H9 (cell line): Measurements from ENCODE around the gene VDAC1. TPM values are rescaled to one million over a fixed set of nuclear protein-coding genes. Genes with fewer than 3 reads are reported as not detected.

Source experiments
- DNase-seq: peaks from one replicate; pipeline ENCODE4 v3.0.0-alpha.2; 2017
- H2AFZ ChIP-seq: one replicate; pipeline ENCODE4 v1.6.1; 2013; ENCODE audit warnings: mild to moderate bottlenecking, low read length, control low read depth, moderate library complexity
- H2AK5ac ChIP-seq: 2 replicates; pipeline ENCODE4 v1.6.1; 2013; ENCODE audit warnings: low read length, control low read depth, mixed read lengths; ENCODE audit not compliant: insufficient read length
- H2BK120ac ChIP-seq: one replicate; pipeline ENCODE4 v1.6.1; 2013; ENCODE audit warnings: low read depth, mild to moderate bottlenecking, low read length, control low read depth, inconsistent platforms; ENCODE audit not compliant: poor library complexity, severe bottlenecking
- H2BK12ac ChIP-seq: 2 replicates; pipeline ENCODE4 v1.6.1; 2013; ENCODE audit warnings: low read length, control low read depth, mixed read lengths, low read depth; ENCODE audit not compliant: insufficient read length
- H2BK15ac ChIP-seq: 2 replicates; pipeline ENCODE4 v1.6.1; 2013; ENCODE audit warnings: low read depth, low read length, control low read depth
- H2BK20ac ChIP-seq: one replicate; pipeline ENCODE4 v1.6.1; 2013; ENCODE audit warnings: low read depth, mild to moderate bottlenecking, low read length, control low read depth, inconsistent platforms; ENCODE audit not compliant: poor library complexity, severe bottlenecking
- H2BK5ac ChIP-seq: 2 replicates; pipeline ENCODE4 v1.6.1; 2013; ENCODE audit warnings: low read length, control low read depth, mixed read lengths; ENCODE audit not compliant: insufficient read length
- H3K14ac ChIP-seq: 2 replicates; pipeline ENCODE4 v1.6.1; 2013; ENCODE audit warnings: low read length, control low read depth; ENCODE audit not compliant: insufficient read depth
- H3K18ac ChIP-seq: 2 replicates; pipeline ENCODE4 v1.6.1; 2013; ENCODE audit warnings: low read depth, mild to moderate bottlenecking, mixed read lengths, low read length, control low read depth; ENCODE audit not compliant: insufficient read length
- H3K23ac ChIP-seq: 2 replicates; pipeline ENCODE4 v1.6.1; 2013; ENCODE audit warnings: low read length, control low read depth, mixed read lengths, low read depth; ENCODE audit not compliant: insufficient read length
- H3K23me2 ChIP-seq: 2 replicates; pipeline ENCODE4 v1.6.1; 2013; ENCODE audit warnings: low read depth, mild to moderate bottlenecking, mixed read lengths, low read length, control low read depth; ENCODE audit not compliant: insufficient read length, poor library complexity, severe bottlenecking
- H3K27ac ChIP-seq: 2 replicates; pipeline ENCODE4 v1.5.1; 2013; ENCODE audit warnings: low read length, control low read depth, mixed read lengths, low read depth; ENCODE audit not compliant: insufficient read length
- H3K27me3 ChIP-seq: 2 replicates; pipeline ENCODE4 v1.6.1; 2013; ENCODE audit warnings: low read length, control low read depth, inconsistent platforms; ENCODE audit not compliant: insufficient read depth
- H3K4ac ChIP-seq: 2 replicates; pipeline ENCODE4 v1.6.1; 2013; ENCODE audit warnings: low read depth, mild to moderate bottlenecking, control low read depth, inconsistent platforms, low read length, moderate library complexity
- H3K4me1 ChIP-seq: 2 replicates; pipeline ENCODE4 v1.6.1; 2013; ENCODE audit warnings: low read length, control low read depth, inconsistent platforms; ENCODE audit not compliant: insufficient read depth
- H3K4me2 ChIP-seq: 2 replicates; pipeline ENCODE4 v1.6.1; 2013; ENCODE audit warnings: low read length, control low read depth, mixed read lengths; ENCODE audit not compliant: insufficient read length, insufficient read depth
- H3K56ac ChIP-seq: 2 replicates; pipeline ENCODE4 v1.6.1; 2013; ENCODE audit warnings: low read depth, mild to moderate bottlenecking, mixed read lengths, low read length, control low read depth; ENCODE audit not compliant: insufficient read length
- H3K79me1 ChIP-seq: 2 replicates; pipeline ENCODE4 v1.6.1; 2013; ENCODE audit warnings: low read depth, mild to moderate bottlenecking, moderate library complexity, low read length, control low read depth, inconsistent platforms; ENCODE audit not compliant: insufficient read depth, poor library complexity, severe bottlenecking
- H3K79me2 ChIP-seq: 2 replicates; pipeline ENCODE4 v1.6.1; 2013; ENCODE audit warnings: low read length, control low read depth, inconsistent platforms; ENCODE audit not compliant: insufficient read depth
- H3K9ac ChIP-seq: 2 replicates; pipeline ENCODE4 v1.6.1; 2013; ENCODE audit warnings: low read length, control low read depth, mixed read lengths; ENCODE audit not compliant: insufficient read length; ENCODE audit errors: extremely low read depth
- H3K9me3 ChIP-seq: one replicate; pipeline ENCODE4 v1.6.1; 2013; ENCODE audit warnings: low read depth, low read length, inconsistent platforms; ENCODE audit not compliant: control insufficient read depth
- H3T11ph ChIP-seq: one replicate; pipeline ENCODE4 v1.6.1; 2013; ENCODE audit warnings: mild to moderate bottlenecking, low read length, control low read depth, inconsistent platforms
- H4K20me1 ChIP-seq: one replicate; pipeline ENCODE4 v1.6.1; 2013; ENCODE audit not compliant: control insufficient read depth, insufficient read length, insufficient read depth
- H4K5ac ChIP-seq: 2 replicates; pipeline ENCODE4 v1.6.1; 2013; ENCODE audit warnings: low read depth, mild to moderate bottlenecking, mixed read lengths, low read length, control low read depth; ENCODE audit not compliant: insufficient read length
- H4K8ac ChIP-seq: replicated peaks from 2 replicates; pipeline ENCODE4 v1.6.1; 2013; ENCODE audit warnings: low read length, control low read depth, mixed read lengths, low read depth; ENCODE audit not compliant: insufficient read length
- H4K91ac ChIP-seq: 2 replicates; pipeline ENCODE4 v1.6.1; 2013; ENCODE audit warnings: low read depth, mild to moderate bottlenecking, moderate library complexity, mixed read lengths, low read length, control low read depth; ENCODE audit not compliant: insufficient read length
- H3K27ac Mint-ChIP-seq, 3 experiments: 2 replicates in 2 of 3; 3 replicates in 1 of 3; pipeline ENCODE4 v1.8.0; 2020 to 2021; ENCODE audit warnings: mixed read lengths in 3 of 3, mild to moderate bottlenecking in 1 of 3, moderate library complexity in 1 of 3
- H3K27me3 Mint-ChIP-seq: 2 replicates; pipeline ENCODE4 v1.8.0; 2021; ENCODE audit warnings: low read depth, mild to moderate bottlenecking, moderate library complexity, mixed read lengths
- H3K36me3 Mint-ChIP-seq, 3 experiments: 2 replicates in 2 of 3; 3 replicates in 1 of 3; pipeline ENCODE4 v1.8.0; 2020 to 2021; ENCODE audit warnings: low read depth in 3 of 3, mixed read lengths in 3 of 3; ENCODE audit not compliant: insufficient read depth in 1 of 3
- H3K4me1 Mint-ChIP-seq, 2 experiments: 2 replicates each; pipeline ENCODE4 v1.8.0; 2020; ENCODE audit warnings: mixed read lengths in 2 of 2
- H3K4me3 Mint-ChIP-seq, 2 experiments: 2 replicates in 1 of 2; 3 replicates in 1 of 2; pipeline ENCODE4 v1.8.0; 2020 to 2021; ENCODE audit warnings: mild to moderate bottlenecking in 2 of 2, mixed read lengths in 2 of 2, moderate library complexity in 1 of 2
- H3K9me3 Mint-ChIP-seq, 2 experiments: 2 replicates in 1 of 2; 3 replicates in 1 of 2; pipeline ENCODE4 v1.8.0; 2020; ENCODE audit warnings: mild to moderate bottlenecking in 2 of 2, mixed read lengths in 2 of 2, moderate library complexity in 1 of 2
- CTCF ChIP-seq: fragments of 200-600 bp; sonication (generic); conservative IDR thresholded peaks from 3 replicates; pipeline ENCODE4 v1.8.0; 2021; ENCODE audit warnings: antibody characterized with exemption, mild to moderate bottlenecking
- WGBS: extraction: QIAGEN DNeasy Blood & Tissue Kit; methylation state at CpG from one replicate; pipeline ENCODE4 v1.1.7; 2013; ENCODE audit warnings: missing lambda C conversion rate, low lambda C conversion rate, mixed read lengths; ENCODE audit not compliant: insufficient read length; ENCODE audit errors: extremely low coverage; 5-methylcytosine and 5-hydroxymethylcytosine counted together
- total RNA-seq: library from RNA; stranded (reverse); gene quantifications from 2 replicates; pipeline ENCODE4 v1.2.1, GENCODE V29; 2021

VDAC1 gene
- total RNA-seq, 1 experiment from 2014 or later: 208 TPM

- H3K56ac ChIP-seq: no peak overlapping the region
Observed at GRCh38 chr5:133966090-133966489, 38.7 kb downstream of the VDAC1 start.

More at GRCh38 chr5:133966090-133966489, 38.7 kb downstream of the VDAC1 start:
- no peaks in the 10 kb centered on the region for H3K9me3 Mint-ChIP-seq
- Histone ChIP-seq H3K23ac (no peak overlapping the region), H4K5ac (no peak overlapping the region), H2AK5ac (no peak overlapping the region), H2BK5ac (no peak overlapping the region), H4K91ac (no peak overlapping the region), H3K23me2 (peaks cover 7% of the 10 kb centered on the region), H3K4ac (no peak overlapping the region), H3K79me1 (no peaks in the 10 kb centered on the region), H3K14ac (no peak overlapping the region), H3K9me3 (no peaks in the 10 kb centered on the region), H4K20me1 (no peaks in the 10 kb centered on the region), H3K9ac (no peak overlapping the region), H3K4me2 (no peak overlapping the region), H2BK20ac (no peak overlapping the region), H3K27ac (no peak overlapping the region), H2BK15ac (no peak overlapping the region), H2AFZ (no peak overlapping the region), H3K4me1 (no peaks in the 10 kb centered on the region), H3K18ac (no peak overlapping the region), H2BK120ac (no peak overlapping the region), H3K79me2 (peaks cover 3% of the 10 kb centered on the region; the same call in 1 of the 2 replicates), H2BK12ac (no peak overlapping the region), H3K27me3 (no peaks in the 10 kb centered on the region), H4K8ac (no peak overlapping the region), H3T11ph (no peak overlapping the region)
- DNase-seq: no peak
- H3K4me3 Mint-ChIP-seq: no peak overlapping the region
- TF ChIP-seq CTCF: no peak
- H3K36me3 Mint-ChIP-seq: no peaks in the 10 kb centered on the region; a peak in 2 of 7 replicates
- WGBS: 100% methylated on average over 1 of the region's 10 CpGs
- no peaks in the 10 kb centered on the region; the same call in 1 of the 2 replicates for H3K27me3 Mint-ChIP-seq
- no peak overlapping the region for H3K27ac Mint-ChIP-seq
- H3K4me1 Mint-ChIP-seq: peaks cover 10 to 14% of the 10 kb centered on the region in 2 experiments
